NCI-H345 (cell line): ENCODE results near the gene B3GALT6.

ENCODE experiments used
- DNase-seq: peaks from one replicate; lab custom pipeline; 2025; lab: John Stamatoyannopoulos, UW

The B3GALT6 gene

GRCh38 chr1:1215881-1216605, 16.0 kb upstream of the B3GALT6 start:
- no peak for DNase-seq

GRCh38 chr1:1216770-1217620, 15.0 kb upstream of the B3GALT6 start:
- DNase-seq: no peak

- DNase-seq: no peak
Observed at GRCh38 chr1:1217621-1218523, 14.2 kb upstream of the B3GALT6 start.

- no peak for DNase-seq
Observed at GRCh38 chr1:1218524-1219200, 13.4 kb upstream of the B3GALT6 start.

GRCh38 chr1:1219341-1219740, 12.7 kb upstream of the B3GALT6 start:
- no peak for DNase-seq

- no peak for DNase-seq
Observed at GRCh38 chr1:1220197-1220596, 11.8 kb upstream of the B3GALT6 start.

- DNase-seq: no peak
Observed at GRCh38 chr1:1221887-1222574, 10.0 kb upstream of the B3GALT6 start.

GRCh38 chr1:1222575-1223225, 9.3 kb upstream of the B3GALT6 start:
- DNase-seq: no peak

GRCh38 chr1:1223321-1223720, 8.7 kb upstream of the B3GALT6 start:
- DNase-seq: no peak

GRCh38 chr1:1223891-1224290, 8.1 kb upstream of the B3GALT6 start:
- no peak for DNase-seq

GRCh38 chr1:1225238-1225845, 6.7 kb upstream of the B3GALT6 start:
- DNase-seq: no peak

GRCh38 chr1:1225913-1226312, 6.1 kb upstream of the B3GALT6 start:
- DNase-seq: no peak

GRCh38 chr1:1226566-1227362, 5.3 kb upstream of the B3GALT6 start:
- no peak for DNase-seq

GRCh38 chr1:1227386-1227785, 4.7 kb upstream of the B3GALT6 start:
- no peak for DNase-seq

GRCh38 chr1:1228187-1228586, 3.9 kb upstream of the B3GALT6 start:
- DNase-seq: no peak

- DNase-seq: no peak
Observed at GRCh38 chr1:1228596-1229321, 3.3 kb upstream of the B3GALT6 start.

GRCh38 chr1:1229770-1230169, 2.3 kb upstream of the B3GALT6 start:
- no peak for DNase-seq

- DNase-seq: no peak
Observed at GRCh38 chr1:1230656-1231399, 1.2 kb upstream of the B3GALT6 start.
